ENCODE results near the gene PCMT1. TPM values are rescaled to one million over a fixed set of nuclear protein-coding genes. Genes with fewer than 3 reads are reported as not detected.

Gene PCMT1
- total and polyA plus RNA-seq, 10 of the 15 experiments (the other 5 are each of a cell fraction or from before 2014, with no cell fraction given): 48.5 to 126 (median 81.2) TPM

DNA sequence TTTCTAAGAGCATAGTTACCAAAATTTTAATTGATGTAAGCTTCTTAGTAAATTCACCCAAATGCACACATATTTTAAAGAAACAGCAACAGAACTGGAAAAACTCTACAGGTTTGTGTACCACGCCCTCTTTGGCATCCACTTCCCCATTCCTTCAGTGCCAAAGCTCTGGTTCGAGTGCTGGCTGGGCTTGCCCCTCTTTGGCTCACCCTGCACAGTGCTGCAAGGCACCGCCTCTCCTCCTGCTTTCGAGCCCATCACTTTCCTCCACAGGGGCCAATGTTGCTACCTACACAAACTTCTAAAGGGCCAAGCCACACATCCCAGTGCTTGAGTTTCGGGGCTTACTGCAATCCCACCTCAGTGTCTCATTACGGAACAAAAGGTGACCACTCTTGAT is 105.0 kb downstream of the PCMT1 start:
- Histone ChIP-seq H3K9ac (ENCODE audit: control insufficient read depth, insufficient read depth, low read length) (no peak overlapping the region), H3K79me2 (ENCODE audit: control insufficient read depth, insufficient read depth, low read length) (no peaks in the 10 kb centered on the region), H3K9me3 (replicated peaks; ENCODE audit: control insufficient read depth, insufficient read depth, low read length) (no peaks in the 10 kb centered on the region), H3K27me3 (replicated peaks in 1 of 2; ENCODE audit: control insufficient read depth in 2 of 2, insufficient read depth in 2 of 2, low read length in 1 of 2) (no peaks in the 10 kb centered on the region; a peak in 2 of 4 replicates), H4K20me1 (ENCODE audit: control insufficient read depth, insufficient read depth) (no peaks in the 10 kb centered on the region), H3K4me2 (ENCODE audit: control insufficient read depth, insufficient read depth) (no peak overlapping the region), H3K36me3 (ENCODE audit: control insufficient read depth in 2 of 2, insufficient read depth in 2 of 2, low read length in 1 of 2) (no peaks in the 10 kb centered on the region), H2AFZ (ENCODE audit: control insufficient read depth, low read depth, low read length) (no peak overlapping the region), H3K4me3 (no peak overlapping the region), H3K4me1 (ENCODE audit: control insufficient read depth, insufficient read depth, low read length) (peaks cover 7% of the 10 kb centered on the region), H3K27ac (ENCODE audit: control insufficient read depth, insufficient read depth) (no peak overlapping the region)
- RAD21 ChIA-PET (ENCODE audit: unreplicated experiment): no interaction called here
- CTCF ChIA-PET: interaction anchor here (1.0 to 1.6 kb wide), 3 partner anchors 14 to 304 kb away, joined by 3 to 5 read pairs (median 4); no protein-coding TSS in a partner anchor
- SMC1A ChIA-PET (ENCODE audit: uncharacterized antibody, unreplicated experiment): no interaction called here
- BruUV-seq (replicated peaks): no TSS peak
- DNase-seq (ENCODE audit: low read depth, low spot score) (no peak), ATAC-seq (no peak; the same call in 2 of the 3 replicates), FAIRE-seq (no peak)
- POLR2A ChIA-PET: no interaction called here
- WGBS (ENCODE audit: insufficient coverage, insufficient replicate concordance, low lambda C conversion rate, missing lambda C conversion rate): 22% methylated on average over 6 of the region's 6 CpGs
- in situ Hi-C loops (cut with MboI): no loop called here
- no peak for TF ChIP-seq YY1 (IDR thresholded peaks at IDR 0.05; ENCODE audit: low read depth, low read length)
- TF ChIP-seq PAX8 (IDR thresholded peaks at IDR 0.05): no peak
- TF ChIP-seq SPI1 (IDR thresholded peaks at IDR 0.05; ENCODE audit: borderline replicate concordance, insufficient read depth, low read depth, low read length): peak; percentile 24; the same call in 1 of the 2 replicates
- TF ChIP-seq PAX5 (IDR thresholded peaks at IDR 0.05; ENCODE audit: borderline replicate concordance, low read depth, low read length): no peak
- no peak for TF ChIP-seq HDAC6 (IDR thresholded peaks at IDR 0.05; ENCODE audit: unreplicated experiment)
- intact Hi-C loops (cut with micrococcal nuclease; ENCODE audit: unreplicated experiment): no loop called here

DNA sequence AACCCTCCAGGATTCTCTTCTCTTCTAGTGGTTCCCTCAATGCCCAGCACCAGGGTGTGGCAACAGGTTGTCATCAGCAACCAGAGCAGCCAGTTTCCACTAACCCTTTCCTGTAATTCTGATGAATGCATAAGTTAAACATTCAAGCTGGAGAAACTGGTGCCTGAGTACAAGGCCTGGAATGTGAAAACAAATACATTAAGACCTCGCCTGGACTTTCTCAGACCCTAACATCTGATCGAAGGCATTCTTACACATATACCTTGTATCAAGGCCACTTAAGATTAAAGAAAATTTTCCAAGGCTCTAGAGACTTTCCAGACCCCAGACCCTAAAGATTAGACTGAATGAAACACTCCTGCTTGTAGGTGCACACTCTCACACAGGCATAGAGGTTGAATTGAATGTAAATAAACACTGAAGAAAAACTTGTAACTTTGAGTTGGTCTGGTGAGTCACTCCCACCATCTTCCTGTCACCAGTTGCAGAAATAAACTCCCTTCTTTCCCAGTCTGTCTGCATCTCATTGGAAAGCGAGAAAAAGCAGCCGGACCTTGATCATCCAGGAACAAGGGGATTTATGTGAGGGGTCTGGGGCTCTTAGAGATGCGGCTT is 105.6 kb downstream of the PCMT1 start:
- 41% methylated on average over 5 of the region's 5 CpGs for WGBS (ENCODE audit: insufficient coverage, insufficient replicate concordance, low lambda C conversion rate, missing lambda C conversion rate)
- no peak overlapping the region for H3K27ac ChIP-seq (ENCODE audit: control insufficient read depth, insufficient read depth)
- intact Hi-C loops (cut with micrococcal nuclease; ENCODE audit: unreplicated experiment) (no loop called here), in situ Hi-C loops (cut with MboI) (no loop called here)
- H3K36me3 ChIP-seq (ENCODE audit: control insufficient read depth in 2 of 2, insufficient read depth in 2 of 2, low read length in 1 of 2): no peaks in the 10 kb centered on the region
- peaks cover 0 to under 1% of the 10 kb centered on the region in 2 experiments; a peak in 3 of 4 replicates for H3K27me3 ChIP-seq (replicated peaks in 1 of 2; ENCODE audit: control insufficient read depth in 2 of 2, insufficient read depth in 2 of 2, low read length in 1 of 2)
- ChIA-PET RAD21 (ENCODE audit: unreplicated experiment) (no interaction called here), POLR2A (no interaction called here), CTCF (interaction anchor here (1.0 to 1.6 kb wide), 4 partner anchors 15 to 304 kb away, joined by 3 to 5 read pairs (median 4); no protein-coding TSS in a partner anchor), SMC1A (ENCODE audit: uncharacterized antibody, unreplicated experiment) (no interaction called here)
- no peak overlapping the region for H2AFZ ChIP-seq (ENCODE audit: control insufficient read depth, low read depth, low read length)
- BruUV-seq (replicated peaks): no TSS peak
- H3K4me3 ChIP-seq: no peak overlapping the region
- H3K4me2 ChIP-seq (ENCODE audit: control insufficient read depth, insufficient read depth): no peak overlapping the region
- H3K9ac ChIP-seq (ENCODE audit: control insufficient read depth, insufficient read depth, low read length): no peak overlapping the region
- no peaks in the 10 kb centered on the region for H4K20me1 ChIP-seq (ENCODE audit: control insufficient read depth, insufficient read depth)
- DNase-seq (ENCODE audit: low read depth, low spot score): no peak
- peaks cover 7% of the 10 kb centered on the region for H3K4me1 ChIP-seq (ENCODE audit: control insufficient read depth, insufficient read depth, low read length)
- no peaks in the 10 kb centered on the region for H3K79me2 ChIP-seq (ENCODE audit: control insufficient read depth, insufficient read depth, low read length)
- H3K9me3 ChIP-seq (replicated peaks; ENCODE audit: control insufficient read depth, insufficient read depth, low read length): no peaks in the 10 kb centered on the region
- ATAC-seq: no peak
- no peak for FAIRE-seq
- no peak for TF ChIP-seq GABPA (IDR thresholded peaks at IDR 0.05; ENCODE audit: low read depth)
- TF ChIP-seq POLR2AphosphoS5 (IDR thresholded peaks at IDR 0.05; ENCODE audit: low read length): no peak
- no peak for TF ChIP-seq KLF5 (IDR thresholded peaks at IDR 0.05; ENCODE audit: partially characterized antibody)
- TF ChIP-seq RAD21 (IDR thresholded peaks at IDR 0.05; ENCODE audit: insufficient read depth, low read depth, low read length): no peak
- TF ChIP-seq, protein P1, sequence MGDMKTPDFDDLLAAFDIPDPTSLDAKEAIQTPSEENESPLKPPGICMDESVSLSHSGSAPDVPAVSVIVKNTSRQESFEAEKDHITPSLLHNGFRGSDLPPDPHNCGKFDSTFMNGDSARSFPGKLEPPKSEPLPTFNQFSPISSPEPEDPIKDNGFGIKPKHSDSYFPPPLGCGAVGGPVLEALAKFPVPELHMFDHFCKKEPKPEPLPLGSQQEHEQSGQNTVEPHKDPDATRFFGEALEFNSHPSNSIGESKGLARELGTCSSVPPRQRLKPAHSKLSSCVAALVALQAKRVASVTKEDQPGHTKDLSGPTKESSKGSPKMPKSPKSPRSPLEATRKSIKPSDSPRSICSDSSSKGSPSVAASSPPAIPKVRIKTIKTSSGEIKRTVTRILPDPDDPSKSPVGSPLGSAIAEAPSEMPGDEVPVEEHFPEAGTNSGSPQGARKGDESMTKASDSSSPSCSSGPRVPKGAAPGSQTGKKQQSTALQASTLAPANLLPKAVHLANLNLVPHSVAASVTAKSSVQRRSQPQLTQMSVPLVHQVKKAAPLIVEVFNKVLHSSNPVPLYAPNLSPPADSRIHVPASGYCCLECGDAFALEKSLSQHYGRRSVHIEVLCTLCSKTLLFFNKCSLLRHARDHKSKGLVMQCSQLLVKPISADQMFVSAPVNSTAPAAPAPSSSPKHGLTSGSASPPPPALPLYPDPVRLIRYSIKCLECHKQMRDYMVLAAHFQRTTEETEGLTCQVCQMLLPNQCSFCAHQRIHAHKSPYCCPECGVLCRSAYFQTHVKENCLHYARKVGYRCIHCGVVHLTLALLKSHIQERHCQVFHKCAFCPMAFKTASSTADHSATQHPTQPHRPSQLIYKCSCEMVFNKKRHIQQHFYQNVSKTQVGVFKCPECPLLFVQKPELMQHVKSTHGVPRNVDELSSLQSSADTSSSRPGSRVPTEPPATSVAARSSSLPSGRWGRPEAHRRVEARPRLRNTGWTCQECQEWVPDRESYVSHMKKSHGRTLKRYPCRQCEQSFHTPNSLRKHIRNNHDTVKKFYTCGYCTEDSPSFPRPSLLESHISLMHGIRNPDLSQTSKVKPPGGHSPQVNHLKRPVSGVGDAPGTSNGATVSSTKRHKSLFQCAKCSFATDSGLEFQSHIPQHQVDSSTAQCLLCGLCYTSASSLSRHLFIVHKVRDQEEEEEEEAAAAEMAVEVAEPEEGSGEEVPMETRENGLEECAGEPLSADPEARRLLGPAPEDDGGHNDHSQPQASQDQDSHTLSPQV (IDR thresholded peaks at IDR 0.05): no peak
